ENCODE measurements around the gene PORCN.

GRCh38 chrX:48492293-48492910, 16.4 kb upstream of the PORCN start:
- TF ChIP-seq CTCF (IDR thresholded peaks at IDR 0.05 in 4 of 5, conservative IDR thresholded peaks at IDR 0.05 in 1 of 5) (no peak), POLR2A (IDR thresholded peaks at IDR 0.05) (no peak)

Data from gastrocnemius medialis (tissue), 4 donors.